ENCODE data around the gene JAZF1. TPM values are rescaled to one million over a fixed set of nuclear protein-coding genes. Genes with fewer than 3 reads are reported as not detected.
A peak's percentile ranks its signal among the peaks of the same experiment; 100 is the strongest.

The JAZF1 gene
- total and polyA plus RNA-seq, 2 donors (not counting 1 experiment from before 2014, with no cell fraction given), result 14.0 to 38.6 TPM

GRCh38 chr7:28180031-28180363 is 598 bp downstream of the JAZF1 start:
- DNase-seq (no peak), ATAC-seq (ENCODE audit: low read depth) (peak; percentile 14)
- peak overlapping the region in 4 of 5 experiments; percentile 63 to 83 (median 74) for H3K4me3 ChIP-seq (ENCODE audit: control extremely low read depth in 1 of 5, extremely low read depth in 1 of 5, insufficient read depth in 1 of 5, low read depth in 2 of 5, low read length in 4 of 5)
- Mint-ChIP-seq H3K27me3 (no peaks in the 10 kb centered on the region), H3K27ac (no peak overlapping the region), H3K9me3 (ENCODE audit: insufficient read depth) (no peaks in the 10 kb centered on the region), H3K4me1 (peaks cover 71% of the 10 kb centered on the region), H3K4me3 (peak overlapping the region; percentile 21)
- CTCF ChIA-PET, result interaction anchor here (1.0 kb wide), 1 partner anchor 82 kb away, joined by 5 read pairs; no protein-coding TSS in a partner anchor
- H3K27ac ChIP-seq (ENCODE audit: low read length in 2 of 2), result peak overlapping the region; percentile 74 to 81
- H3K4me2 ChIP-seq (replicated peaks; ENCODE audit: low read depth, low read length, poor library complexity, severe bottlenecking), result peak overlapping the region; percentile 62
- H3K9ac ChIP-seq (ENCODE audit: low read length), result peak overlapping the region; percentile 72
- no peaks in the 10 kb centered on the region for H4K20me1 ChIP-seq (ENCODE audit: control insufficient read depth, insufficient read depth, low read length, poor library complexity, severe bottlenecking)
- no peaks in the 10 kb centered on the region for H3K36me3 ChIP-seq (replicated peaks in 1 of 2; ENCODE audit: control extremely low read depth in 1 of 2, control insufficient read depth in 1 of 2, extremely low read depth in 1 of 2, insufficient read depth in 2 of 2, low read length in 1 of 2)
- TF ChIP-seq CTCF (IDR thresholded peaks at IDR 0.05) (no peak), EZH2 (IDR thresholded peaks at IDR 0.05; ENCODE audit: borderline replicate concordance, insufficient read depth, low read depth, low read length, poor library complexity, severe bottlenecking) (no peak)
- no peaks in the 10 kb centered on the region for H3K9me3 ChIP-seq (ENCODE audit: control extremely low read depth in 1 of 3, control insufficient read depth in 2 of 3, insufficient read depth in 1 of 3, low read length in 2 of 3)
- peaks cover 62% of the 10 kb centered on the region for H3K79me2 ChIP-seq (ENCODE audit: control insufficient read depth, insufficient read depth, low read length)
- intact Hi-C loops (cut with micrococcal nuclease), result loop anchor here (5.0 to 10.0 kb wide), 3 partner anchors 45 to 92 kb away; no protein-coding TSS in a partner anchor
- no peaks in the 10 kb centered on the region for H3K27me3 ChIP-seq (replicated peaks in 1 of 4; ENCODE audit: control extremely low read depth in 1 of 4, control insufficient read depth in 3 of 4, insufficient read depth in 4 of 4, low read length in 3 of 4)
- H2AFZ ChIP-seq (ENCODE audit: insufficient read depth, low read depth, low read length, poor library complexity, severe bottlenecking), result peak overlapping the region; percentile 71
- peaks cover 44 to 73% of the 10 kb centered on the region in 2 donors for H3K4me1 ChIP-seq (ENCODE audit: control insufficient read depth in 2 of 2, insufficient read depth in 2 of 2, low read length in 2 of 2)
- WGBS (ENCODE audit: insufficient coverage), result 0% methylated on average over 24 of the region's 55 CpGs
- POLR2A ChIA-PET, result interaction anchor here (2.2 kb wide), 1 partner anchor 28 kb away, joined by 5 read pairs; no protein-coding TSS in a partner anchor

All from B cell (primary cell).